Parathyroid adenoma (tissue), 2 donors: ENCODE data around the gene KRT17.
"Not testable (repeated sequence)": the region's sequence is repeated elsewhere in the genome, so short reads cannot be mapped to it uniquely, and the experiment has no call there.

ENCODE experiments used
- H2AFZ ChIP-seq: fragments of 300-600 bp; sonication (generic); one replicate; pipeline ENCODE4 v1.7.0; 2017; ENCODE audit warnings: antibody characterized with exemption, mild to moderate bottlenecking
- H3K27ac ChIP-seq: fragments of 300-600 bp; sonication (generic); one replicate; pipeline ENCODE4 v1.7.0; 2017
- H3K27me3 ChIP-seq: fragments of 300-600 bp; sonication (generic); one replicate; pipeline ENCODE4 v1.7.0; 2017; ENCODE audit warnings: low read length; ENCODE audit not compliant: control insufficient read depth, insufficient read depth
- H3K36me3 ChIP-seq: fragments of 300-600 bp; sonication (generic); one replicate; pipeline ENCODE4 v1.7.0; 2017; ENCODE audit warnings: low read length; ENCODE audit not compliant: control insufficient read depth, insufficient read depth
- H3K4me1 ChIP-seq: fragments of 300-600 bp; sonication (generic); one replicate; pipeline ENCODE4 v1.7.0; 2017; ENCODE audit warnings: control low read depth
- H3K4me2 ChIP-seq: fragments of 300-600 bp; sonication (generic); one replicate; pipeline ENCODE4 v1.7.0; 2017; ENCODE audit warnings: low read length
- H3K4me3 ChIP-seq: fragments of 300-600 bp; sonication (generic); one replicate; pipeline ENCODE4 v1.7.0; 2017; ENCODE audit warnings: low read depth, low read length
- H3K79me2 ChIP-seq: fragments of 300-600 bp; sonication (generic); one replicate; pipeline ENCODE4 v1.7.0; 2017; ENCODE audit warnings: control low read depth
- H3K9ac ChIP-seq: fragments of 300-600 bp; sonication (generic); one replicate; pipeline ENCODE4 v1.7.0; 2017; ENCODE audit warnings: mild to moderate bottlenecking
- H3K9me3 ChIP-seq: fragments of 300-600 bp; sonication (generic); one replicate; pipeline ENCODE4 v1.7.0; 2017; ENCODE audit warnings: low read length; ENCODE audit not compliant: control insufficient read depth
- CTCF ChIP-seq: fragments of 300-600 bp; sonication (generic); IDR thresholded peaks from one replicate; pipeline ENCODE4 v1.7.0; 2017; ENCODE audit warnings: antibody characterized with exemption, mild to moderate bottlenecking
- donor health status: primary hyperparathyroidism.

Gene KRT17

GRCh38 chr17:41631898-41632285, 7.5 kb upstream of the KRT17 start:
- Histone ChIP-seq H3K4me2 (no peak overlapping the region), H3K27me3 (no peaks in the 10 kb centered on the region), H3K9me3 (no peaks in the 10 kb centered on the region), H2AFZ (no peak overlapping the region), H3K79me2 (no peaks in the 10 kb centered on the region), H3K4me1 (no peaks in the 10 kb centered on the region), H3K9ac (no peak overlapping the region), H3K27ac (no peak overlapping the region), H3K36me3 (no peaks in the 10 kb centered on the region), H3K4me3 (no peak overlapping the region)
- no peak for TF ChIP-seq CTCF

DNA sequence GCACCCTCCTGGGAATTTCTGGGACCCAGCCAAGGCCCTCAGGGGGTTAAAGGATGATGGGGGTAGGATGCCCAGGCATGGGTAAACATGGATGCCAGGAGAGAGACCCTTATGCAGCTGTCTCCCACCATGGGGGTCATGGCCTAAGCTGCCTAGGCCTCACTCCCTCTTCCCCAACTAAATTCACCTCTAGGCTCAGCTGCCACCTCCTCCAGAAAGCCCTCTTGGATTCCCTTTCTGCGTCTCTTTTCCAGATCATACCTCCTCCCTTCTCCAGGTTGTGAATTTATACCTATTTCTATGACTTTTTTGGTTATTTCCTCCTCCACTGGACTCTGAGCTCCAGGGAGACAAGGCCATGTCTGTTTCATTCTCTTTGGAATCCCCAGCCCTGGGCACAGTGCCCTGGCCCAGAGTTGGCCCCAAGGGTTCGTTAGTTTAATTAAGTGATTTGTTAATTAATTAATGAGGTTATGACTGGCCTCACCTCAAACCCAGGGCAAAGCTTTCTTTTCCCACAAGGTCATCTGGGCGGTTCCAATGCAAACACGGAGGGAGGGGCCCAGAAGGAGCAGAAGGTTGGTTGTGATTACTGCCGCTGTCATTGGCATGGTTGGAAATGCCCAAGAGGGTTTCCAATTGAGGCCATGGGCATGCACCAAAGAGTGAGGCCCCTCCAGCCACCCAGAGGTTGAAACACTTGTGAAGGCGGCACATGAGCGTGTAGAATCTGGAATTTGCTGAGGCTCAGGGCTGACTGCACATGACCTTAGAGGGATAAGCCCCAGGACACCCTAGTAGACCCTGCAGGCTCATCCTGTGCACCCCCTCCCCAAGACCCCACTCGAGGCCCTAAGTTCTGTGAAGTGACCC, 6.9 kb upstream of the KRT17 start:
- Histone ChIP-seq H2AFZ (no peak overlapping the region), H3K4me2 (no peak overlapping the region), H3K36me3 (no peaks in the 10 kb centered on the region), H3K4me1 (no peaks in the 10 kb centered on the region), H3K27ac (no peak overlapping the region), H3K9ac (no peak overlapping the region), H3K4me3 (no peak overlapping the region), H3K9me3 (no peaks in the 10 kb centered on the region), H3K27me3 (no peaks in the 10 kb centered on the region), H3K79me2 (no peaks in the 10 kb centered on the region)
- TF ChIP-seq CTCF = no peak

GRCh38 chr17:41629826-41630670, 5.7 kb upstream of the KRT17 start:
- no peaks in the 10 kb centered on the region for H3K36me3 ChIP-seq
- TF ChIP-seq CTCF = no peak
- no peak overlapping the region for H3K27ac ChIP-seq
- H3K4me2 ChIP-seq = no peak overlapping the region
- H2AFZ ChIP-seq = no peak overlapping the region
- H3K9me3 ChIP-seq = no peaks in the 10 kb centered on the region
- no peak overlapping the region for H3K4me3 ChIP-seq
- no peaks in the 10 kb centered on the region for H3K79me2 ChIP-seq
- H3K4me1 ChIP-seq = no peaks in the 10 kb centered on the region
- no peaks in the 10 kb centered on the region for H3K27me3 ChIP-seq
- H3K9ac ChIP-seq = no peak overlapping the region

DNA sequence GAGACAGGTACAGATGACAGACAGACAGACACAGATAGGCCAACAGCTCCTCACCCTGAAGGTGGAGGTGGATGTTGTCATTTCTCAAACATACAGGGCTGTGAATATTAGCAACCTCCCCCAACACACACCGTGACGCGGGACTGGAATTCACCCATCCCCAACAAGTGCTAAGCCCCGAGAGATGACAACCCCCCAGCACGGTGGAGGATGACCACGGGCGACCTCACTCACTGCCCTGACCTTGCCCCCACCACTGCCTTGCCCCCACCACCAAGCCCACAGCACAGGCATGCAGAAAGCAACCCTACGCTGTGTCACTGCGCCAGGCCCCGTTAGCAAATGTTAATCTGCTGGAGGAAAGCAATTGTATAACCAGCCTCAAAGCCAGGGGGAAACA, 4.9 kb upstream of the KRT17 start:
- H2AFZ ChIP-seq = no peak overlapping the region
- no peak overlapping the region for H3K4me3 ChIP-seq
- H3K9me3 ChIP-seq = no peaks in the 10 kb centered on the region
- TF ChIP-seq CTCF = no peak
- no peaks in the 10 kb centered on the region for H3K36me3 ChIP-seq
- H3K27me3 ChIP-seq = no peaks in the 10 kb centered on the region
- H3K4me1 ChIP-seq = no peaks in the 10 kb centered on the region
- H3K27ac ChIP-seq = no peak overlapping the region
- H3K79me2 ChIP-seq = no peaks in the 10 kb centered on the region
- H3K9ac ChIP-seq = no peak overlapping the region
- no peak overlapping the region for H3K4me2 ChIP-seq

DNA sequence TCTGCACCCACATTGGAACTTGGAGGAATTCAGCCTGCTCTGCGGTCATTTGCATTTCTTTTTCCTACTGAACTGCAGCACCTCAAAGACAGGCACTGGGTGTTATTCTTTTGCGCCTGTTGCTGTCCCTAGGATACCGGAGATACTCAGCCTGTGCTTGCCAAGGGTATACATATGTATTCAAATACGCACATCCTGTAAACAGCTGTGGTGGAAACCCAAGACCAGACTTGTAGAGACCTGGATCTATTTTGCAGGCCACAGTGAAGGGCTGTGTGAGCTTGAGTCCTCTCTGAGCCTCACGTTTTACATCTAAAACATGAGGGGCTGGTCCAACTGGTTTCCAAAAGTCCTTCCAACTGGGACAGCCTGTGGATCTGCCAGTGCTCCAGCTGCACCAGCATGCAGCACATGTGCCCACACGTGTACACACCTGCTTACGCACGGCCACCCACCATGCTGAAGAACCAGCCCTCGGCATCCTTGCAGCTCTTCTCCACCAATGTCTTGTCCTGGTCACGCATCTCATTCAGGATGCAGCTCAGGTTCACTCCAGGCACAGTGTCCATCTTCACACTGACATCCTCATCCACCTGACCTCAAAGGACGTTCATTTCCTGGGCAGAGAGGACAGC, 4.4 kb upstream of the KRT17 start:
- not testable (repeated sequence) for H3K36me3 ChIP-seq, H3K27ac ChIP-seq, H3K79me2 ChIP-seq, H3K9me3 ChIP-seq, H3K27me3 ChIP-seq, H3K4me2 ChIP-seq, H3K4me3 ChIP-seq, H2AFZ ChIP-seq, H3K4me1 ChIP-seq, H3K9ac ChIP-seq

- not testable (repeated sequence) for H3K36me3 ChIP-seq, H3K79me2 ChIP-seq, H3K27me3 ChIP-seq, H3K4me2 ChIP-seq, H2AFZ ChIP-seq, H3K4me3 ChIP-seq, H3K9ac ChIP-seq, H3K4me1 ChIP-seq, H3K27ac ChIP-seq, H3K9me3 ChIP-seq
Measured at GRCh38 chr17:41628073-41628370, 3.6 kb upstream of the KRT17 start.
